NCI-H446 (cell line): ENCODE measurements around the gene TRIO.
A peak's percentile ranks its signal among the peaks of the same experiment; 100 is the strongest.

Experiments
- DNase-seq, 2 experiments: peaks; one replicate each; lab custom pipeline; 2025; lab: John Stamatoyannopoulos, UW

TRIO gene

DNA sequence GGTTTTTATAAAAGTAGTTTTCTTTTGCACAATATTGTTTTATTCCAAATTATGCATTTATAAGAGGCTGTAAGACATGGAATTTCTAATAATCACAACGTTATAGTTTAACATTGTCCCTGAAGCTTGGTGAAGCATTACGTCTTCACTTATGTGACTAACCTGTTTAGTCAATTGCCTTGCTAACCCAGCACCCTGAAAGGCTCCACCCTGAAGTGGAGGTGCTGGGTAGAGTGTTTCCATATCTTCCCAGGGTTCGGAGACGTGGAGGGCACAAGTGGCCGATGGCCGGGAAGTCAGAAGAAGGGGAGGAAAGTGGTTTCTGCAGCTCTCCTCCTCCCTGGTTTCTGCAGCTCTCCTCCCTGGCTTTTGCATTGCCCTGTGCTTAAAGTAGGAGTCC is 83.4 kb downstream of the TRIO start:
- DNase-seq, result no peak

DNA sequence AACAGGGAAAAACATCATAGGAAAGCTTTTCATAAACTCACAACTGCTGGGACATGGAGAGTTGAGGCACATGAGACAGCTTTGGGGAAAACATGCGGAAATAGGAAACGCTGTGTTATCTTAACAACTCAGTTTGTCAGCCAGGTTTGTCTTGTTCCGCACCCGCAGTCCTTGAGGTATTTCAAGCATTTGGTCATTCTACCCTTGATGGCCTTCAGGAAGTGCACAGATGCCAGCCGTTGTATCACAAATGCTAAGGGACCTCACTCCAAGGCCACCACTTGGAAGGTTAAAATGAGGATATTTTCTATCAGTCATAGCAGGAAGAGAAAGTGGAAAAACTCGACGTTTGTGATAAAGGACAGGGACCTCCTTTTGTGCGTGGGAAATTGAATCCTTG is 83.8 kb downstream of the TRIO start:
- DNase-seq, result no peak

DNA sequence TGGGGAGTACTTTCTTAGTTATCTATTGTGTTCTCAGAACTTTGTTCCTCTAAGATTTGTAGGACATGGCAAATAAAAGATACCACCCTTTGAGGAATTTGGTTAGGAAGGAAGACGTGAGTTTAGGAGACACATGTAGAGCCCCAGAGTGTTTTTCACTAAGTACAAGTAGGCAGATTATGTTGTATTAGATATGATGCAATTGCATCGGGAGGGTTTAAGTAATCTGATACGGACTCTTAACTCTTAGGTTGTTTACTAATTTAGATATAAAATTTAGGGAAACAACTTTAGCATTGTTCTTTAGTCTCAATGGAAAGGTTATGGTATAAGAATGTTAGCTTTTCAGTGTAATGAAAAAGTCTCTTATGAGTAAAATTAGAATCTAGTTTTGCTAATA is 84.4 kb downstream of the TRIO start:
- DNase-seq, result no peak

DNA sequence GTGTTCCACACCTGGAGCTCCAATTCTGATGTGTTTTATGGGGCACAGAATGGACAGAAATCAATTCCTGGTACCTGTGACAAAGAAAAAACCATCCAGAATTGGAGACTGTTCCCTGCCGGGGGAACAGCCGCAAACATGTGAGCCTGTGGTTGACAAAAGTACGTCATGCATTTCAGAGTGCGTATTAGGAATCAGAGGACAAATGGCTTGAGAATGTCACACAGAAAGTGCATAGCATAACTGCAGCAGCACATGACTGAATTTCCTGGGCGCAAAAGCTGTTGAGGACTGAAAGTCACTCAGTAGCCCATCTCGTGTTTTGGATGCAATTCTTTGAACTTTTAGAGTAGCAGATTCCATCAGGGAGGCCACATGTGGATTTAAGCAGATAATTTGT is 85.1 kb downstream of the TRIO start:
- no peak for DNase-seq

- no peak for DNase-seq
These were observed 86.0 kb downstream of the TRIO start for GRCh38 chr5:14229181-14229580.

- no peak for DNase-seq
These were observed 86.6 kb downstream of the TRIO start for GRCh38 chr5:14229734-14230133.

DNA sequence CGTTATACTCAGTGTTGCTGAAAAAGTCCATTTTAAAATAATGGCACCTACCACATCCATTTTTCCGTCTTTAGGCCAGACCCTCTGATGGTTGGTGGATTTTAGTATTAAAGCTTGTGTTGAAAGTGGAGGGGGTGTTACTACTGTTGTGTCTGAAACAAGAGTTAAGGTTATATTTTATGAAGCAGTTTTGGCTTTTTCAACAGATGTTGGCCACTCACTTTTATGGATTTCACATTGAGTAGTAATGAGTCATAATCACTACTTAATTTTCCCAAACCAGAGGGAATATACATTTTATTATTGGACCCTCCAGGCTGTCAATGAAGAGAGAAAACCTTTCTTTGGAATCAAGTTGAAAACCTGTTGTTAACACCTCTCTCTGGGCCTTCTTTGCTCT is 88.0 kb downstream of the TRIO start:
- DNase-seq, result no peak

DNA sequence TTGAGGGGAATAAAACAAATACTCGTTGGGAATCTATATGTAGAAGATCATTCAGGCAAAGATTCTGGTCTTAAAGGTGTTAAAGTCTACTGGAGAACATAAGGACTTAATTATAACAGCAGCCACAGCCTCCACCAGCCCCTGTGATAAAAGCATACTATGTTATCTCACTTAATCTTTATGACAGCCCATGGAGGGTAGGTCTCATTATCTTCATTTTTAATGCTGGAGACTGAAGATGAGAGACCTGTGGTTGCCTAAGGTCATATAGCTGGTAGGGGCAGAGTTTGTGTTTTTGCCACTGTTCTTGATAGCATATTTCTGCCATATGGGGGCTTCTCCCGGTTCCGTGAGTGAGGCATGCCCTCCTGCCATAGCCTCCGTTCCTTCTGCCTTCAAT is 88.7 kb downstream of the TRIO start:
- DNase-seq, result no peak

GRCh38 chr5:14234204-14234603 is 91.1 kb downstream of the TRIO start:
- DNase-seq, result no peak

GRCh38 chr5:14235872-14236271 is 92.7 kb downstream of the TRIO start:
- DNase-seq, result no peak

DNA sequence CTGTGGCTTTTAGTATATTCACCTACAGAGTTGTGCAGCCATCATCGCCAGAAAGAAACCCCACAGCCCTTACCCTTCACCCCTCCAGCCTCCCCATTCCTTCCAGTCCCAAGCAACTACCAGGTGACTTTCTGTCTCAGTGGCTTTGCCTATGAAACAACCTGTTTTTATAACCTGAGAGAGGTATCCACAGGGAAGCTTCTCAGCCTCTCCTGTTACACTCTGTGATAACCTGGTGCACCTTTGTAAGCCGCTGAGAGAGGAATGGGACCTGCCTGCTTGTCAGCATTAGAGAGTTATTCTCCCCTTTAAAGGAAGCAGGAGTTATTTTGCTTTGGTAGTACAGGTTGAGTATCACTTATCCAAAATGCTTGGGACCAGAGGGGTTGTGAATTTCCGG is 93.6 kb downstream of the TRIO start:
- DNase-seq, result no peak

- DNase-seq, result no peak
These were observed 94.4 kb downstream of the TRIO start for GRCh38 chr5:14237317-14238086.

DNA sequence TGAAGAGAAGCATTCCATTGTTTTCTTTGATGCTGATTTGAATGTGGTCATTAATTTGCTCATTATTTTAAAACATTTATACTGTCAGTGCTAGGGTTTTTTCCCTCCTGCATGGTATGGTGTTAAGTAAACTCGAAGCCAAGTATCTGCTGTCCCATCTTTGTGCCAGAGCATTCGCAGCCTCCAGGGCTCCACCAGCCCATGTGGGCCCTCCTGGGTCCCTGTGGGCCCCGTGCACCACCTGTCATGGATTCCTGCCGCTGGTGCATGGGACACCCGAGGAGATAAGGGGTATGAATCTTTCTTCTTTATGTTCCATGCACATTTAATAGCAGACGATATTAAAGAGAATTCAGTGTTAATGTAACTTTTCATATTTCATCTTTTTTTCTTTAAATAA is 95.1 kb downstream of the TRIO start:
- peak in 1 of 2 experiments; percentile 35 for DNase-seq

DNA sequence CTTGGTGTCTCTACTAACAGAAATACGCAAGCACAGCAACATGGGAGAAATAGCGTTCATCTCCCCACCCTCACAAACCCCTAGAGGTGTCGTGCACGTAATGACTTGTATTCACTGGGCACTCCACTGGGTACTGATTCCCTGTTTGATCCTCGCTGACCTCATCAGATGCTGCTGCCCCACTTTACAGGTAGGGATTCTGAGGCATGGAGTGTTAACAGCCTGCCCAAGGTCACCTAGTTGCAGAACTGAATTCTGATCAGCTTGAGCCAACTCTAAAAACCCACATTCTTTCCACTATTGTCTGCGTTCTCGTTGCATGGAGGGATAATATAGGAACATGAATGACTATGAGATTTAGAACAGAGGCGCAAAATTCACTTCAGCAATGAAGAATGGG is 96.3 kb downstream of the TRIO start:
- no peak for DNase-seq

DNA sequence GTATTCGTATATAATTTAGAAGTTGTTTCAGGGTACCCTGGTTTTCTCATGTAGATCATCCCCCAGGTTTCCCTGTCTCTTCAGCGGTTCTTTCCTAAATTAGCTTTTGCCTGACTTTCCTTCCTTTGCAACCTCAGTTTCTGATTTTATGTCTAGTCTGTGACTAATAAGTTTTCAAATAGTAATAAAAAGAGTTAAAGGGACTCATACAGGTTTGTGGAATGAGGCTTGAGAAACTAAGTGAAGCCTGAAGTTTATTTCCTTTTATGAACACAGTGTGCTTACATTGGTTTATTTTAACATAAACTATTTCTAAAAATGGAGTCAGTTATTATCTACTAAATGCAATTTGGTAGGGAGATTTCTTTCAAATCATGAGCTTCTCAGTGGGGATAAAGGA is 96.8 kb downstream of the TRIO start:
- no peak for DNase-seq

- peak in 1 of 2 experiments; percentile 62 for DNase-seq
These were observed 97.2 kb downstream of the TRIO start for GRCh38 chr5:14240359-14240758.

DNA sequence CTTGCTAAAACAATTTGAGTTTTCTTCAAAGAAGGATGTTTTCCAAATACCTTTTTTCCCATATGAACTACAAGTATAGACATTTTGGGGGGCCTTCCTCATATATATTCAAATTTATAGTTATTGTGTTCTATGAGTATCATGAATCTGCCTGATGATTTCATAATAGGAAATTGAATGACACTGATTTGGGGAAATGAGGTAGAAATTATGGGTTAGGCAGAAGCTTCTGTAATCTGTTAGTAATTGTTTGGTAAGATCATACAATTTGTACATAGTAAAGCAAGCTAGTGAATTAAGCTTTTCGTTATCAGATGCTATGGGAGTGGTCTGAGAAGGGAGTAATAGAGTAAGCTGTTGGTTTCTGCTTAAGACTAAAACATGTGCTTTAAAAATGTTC is 98.0 kb downstream of the TRIO start:
- DNase-seq, result no peak

DNA sequence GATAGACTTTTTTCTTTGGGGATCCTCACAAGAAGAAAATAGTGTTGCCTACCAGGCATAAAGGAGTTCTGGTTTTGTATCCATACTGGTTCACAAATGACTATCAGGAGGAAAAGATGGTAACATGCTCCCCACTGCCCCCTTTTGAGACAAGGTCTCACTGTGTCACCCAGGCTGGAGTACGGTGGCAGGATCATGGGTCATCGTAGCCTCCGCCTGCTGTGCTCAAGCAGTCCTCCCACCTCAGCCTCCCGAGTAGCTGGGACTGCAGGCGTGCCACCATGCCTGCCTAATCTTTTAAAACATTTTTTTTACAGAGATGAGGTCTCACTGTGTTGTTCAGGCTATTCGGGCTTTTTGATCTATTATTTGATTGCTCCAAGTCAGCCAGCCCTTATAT is 99.3 kb downstream of the TRIO start:
- no peak for DNase-seq

- no peak for DNase-seq
These were observed 99.8 kb downstream of the TRIO start for GRCh38 chr5:14242871-14243383.

DNA sequence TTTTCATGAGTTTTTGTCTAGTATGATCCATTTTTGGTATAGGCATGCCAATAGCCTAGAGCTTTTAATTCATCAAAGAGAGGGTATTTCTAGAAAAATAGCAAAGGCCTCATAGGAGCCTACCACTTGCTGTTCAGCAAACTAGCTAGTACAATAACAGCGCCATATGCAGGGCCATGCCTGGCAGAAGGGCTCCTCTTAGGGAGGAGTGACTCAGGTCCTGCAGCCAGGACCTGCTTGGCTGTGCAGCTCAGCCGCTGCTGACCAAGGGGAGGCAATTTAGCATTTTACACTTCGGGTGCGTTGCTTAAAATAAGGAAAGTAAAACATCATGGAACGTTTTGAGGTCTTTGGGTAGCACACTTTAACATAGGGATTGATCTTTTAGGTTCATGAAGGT is 100.6 kb downstream of the TRIO start:
- DNase-seq, result peak; percentile 26 to 83

GRCh38 chr5:14244721-14245120 is 101.6 kb downstream of the TRIO start:
- DNase-seq, result no peak

GRCh38 chr5:14245132-14245925 is 102.2 kb downstream of the TRIO start:
- no peak for DNase-seq

DNA sequence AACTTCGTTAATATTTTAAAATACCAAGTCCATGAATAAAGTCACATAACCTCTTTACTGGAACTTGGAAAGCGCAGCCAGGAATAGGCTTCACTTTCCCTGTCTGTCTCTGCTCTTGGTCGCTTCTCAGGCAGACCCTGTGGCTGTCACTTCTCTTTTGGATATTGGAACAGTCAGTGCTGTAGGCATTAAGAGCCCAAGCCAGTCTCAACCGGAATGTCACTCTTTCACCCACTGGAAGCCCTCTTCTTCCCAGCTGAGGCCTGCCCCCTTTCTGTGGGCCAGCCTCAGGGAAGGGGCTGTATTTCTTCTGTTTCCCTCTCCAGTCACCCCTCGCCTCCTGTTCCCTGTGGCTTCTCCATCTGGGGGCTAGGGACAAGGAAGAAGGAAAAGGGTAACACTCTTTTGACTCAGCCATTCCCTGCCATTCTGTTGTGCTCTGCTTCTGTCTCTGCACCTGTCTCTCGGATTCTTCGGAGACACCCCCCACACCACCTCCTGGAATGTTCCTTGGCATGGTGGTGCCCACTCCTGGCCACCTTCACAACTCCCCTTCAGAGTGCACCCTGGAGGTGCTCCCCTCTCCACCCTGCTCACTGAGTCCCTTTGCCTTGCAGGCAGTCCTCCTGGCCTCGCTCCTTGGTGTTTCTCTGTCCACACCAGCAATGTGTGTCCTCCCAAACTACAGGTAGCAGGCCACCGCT is 103.4 kb downstream of the TRIO start:
- DNase-seq, result no peak
